ENCODE results near the gene CREB3L1.

CREB3L1 gene

DNA sequence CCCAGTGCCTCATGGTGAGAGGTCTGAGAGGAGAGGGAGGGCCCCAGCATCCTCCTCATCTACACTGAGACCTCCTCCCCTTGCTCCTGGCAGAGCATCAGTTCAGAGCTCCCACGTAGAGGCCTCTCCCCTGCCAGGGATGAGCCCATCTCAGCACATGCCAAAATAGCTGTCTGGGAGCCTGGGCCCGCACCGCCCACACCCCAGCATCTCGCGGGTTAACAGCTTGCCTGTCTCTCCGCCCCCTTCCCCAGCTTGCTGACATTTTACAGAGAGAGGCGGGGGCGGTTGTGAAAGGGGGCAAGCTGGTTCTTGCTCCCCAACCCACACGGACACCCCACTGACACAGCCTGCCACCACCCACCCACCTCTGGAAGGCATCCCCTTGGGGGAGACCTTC lies 76.2 kb downstream of the CREB3L1 start:
- CTCF ChIA-PET: interaction anchor here (1.2 to 27.5 kb wide), 3 partner anchors 4 to 184 kb away, joined by 4 to 498 read pairs (median 498); partner anchors contain the start of gene DGKZ
- POLR2A ChIA-PET: no interaction called here
- TF ChIP-seq, protein P1, sequence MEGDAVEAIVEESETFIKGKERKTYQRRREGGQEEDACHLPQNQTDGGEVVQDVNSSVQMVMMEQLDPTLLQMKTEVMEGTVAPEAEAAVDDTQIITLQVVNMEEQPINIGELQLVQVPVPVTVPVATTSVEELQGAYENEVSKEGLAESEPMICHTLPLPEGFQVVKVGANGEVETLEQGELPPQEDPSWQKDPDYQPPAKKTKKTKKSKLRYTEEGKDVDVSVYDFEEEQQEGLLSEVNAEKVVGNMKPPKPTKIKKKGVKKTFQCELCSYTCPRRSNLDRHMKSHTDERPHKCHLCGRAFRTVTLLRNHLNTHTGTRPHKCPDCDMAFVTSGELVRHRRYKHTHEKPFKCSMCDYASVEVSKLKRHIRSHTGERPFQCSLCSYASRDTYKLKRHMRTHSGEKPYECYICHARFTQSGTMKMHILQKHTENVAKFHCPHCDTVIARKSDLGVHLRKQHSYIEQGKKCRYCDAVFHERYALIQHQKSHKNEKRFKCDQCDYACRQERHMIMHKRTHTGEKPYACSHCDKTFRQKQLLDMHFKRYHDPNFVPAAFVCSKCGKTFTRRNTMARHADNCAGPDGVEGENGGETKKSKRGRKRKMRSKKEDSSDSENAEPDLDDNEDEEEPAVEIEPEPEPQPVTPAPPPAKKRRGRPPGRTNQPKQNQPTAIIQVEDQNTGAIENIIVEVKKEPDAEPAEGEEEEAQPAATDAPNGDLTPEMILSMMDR (IDR thresholded peaks at IDR 0.05; ENCODE audit: insufficient read depth, low read length, missing control alignments): no peak
- DNase-seq (ENCODE audit: low read depth, low spot score): no peak
- no peak overlapping the region for H3K4me3 ChIP-seq (ENCODE audit: low read depth, low read length)

DNA sequence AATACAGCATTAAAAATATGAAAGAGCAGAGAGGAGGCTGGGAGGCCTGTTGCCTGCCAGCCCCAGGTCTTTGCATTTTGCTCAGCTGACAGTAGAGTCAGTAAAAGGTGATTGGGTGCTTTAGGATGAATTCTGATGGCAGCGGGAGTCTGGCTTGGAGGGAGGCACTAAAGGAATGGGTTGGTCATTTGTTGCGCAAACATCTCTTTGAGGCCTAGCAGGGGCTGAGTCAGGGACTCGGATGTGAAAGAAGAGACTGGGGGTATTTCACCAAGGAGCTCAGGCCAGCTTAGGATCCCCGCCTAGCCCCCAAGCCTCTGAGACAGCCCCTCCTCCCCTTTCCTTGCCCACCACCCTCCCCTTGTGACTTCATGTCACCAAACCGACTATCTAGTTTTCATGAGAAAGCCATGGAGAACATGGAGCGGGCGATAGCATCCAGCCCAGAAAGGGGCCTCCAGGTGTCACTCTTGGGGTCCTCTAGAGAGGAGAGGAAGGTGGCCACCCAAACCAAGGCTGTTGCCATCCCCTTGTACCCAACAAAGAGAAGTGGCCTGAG lies 79.5 kb downstream of the CREB3L1 start:
- CTCF ChIA-PET: interaction anchor here (0.7 to 27.5 kb wide), 4 partner anchors 7 to 187 kb away, joined by 3 to 498 read pairs (median 250); partner anchors contain the start of gene DGKZ

DNA sequence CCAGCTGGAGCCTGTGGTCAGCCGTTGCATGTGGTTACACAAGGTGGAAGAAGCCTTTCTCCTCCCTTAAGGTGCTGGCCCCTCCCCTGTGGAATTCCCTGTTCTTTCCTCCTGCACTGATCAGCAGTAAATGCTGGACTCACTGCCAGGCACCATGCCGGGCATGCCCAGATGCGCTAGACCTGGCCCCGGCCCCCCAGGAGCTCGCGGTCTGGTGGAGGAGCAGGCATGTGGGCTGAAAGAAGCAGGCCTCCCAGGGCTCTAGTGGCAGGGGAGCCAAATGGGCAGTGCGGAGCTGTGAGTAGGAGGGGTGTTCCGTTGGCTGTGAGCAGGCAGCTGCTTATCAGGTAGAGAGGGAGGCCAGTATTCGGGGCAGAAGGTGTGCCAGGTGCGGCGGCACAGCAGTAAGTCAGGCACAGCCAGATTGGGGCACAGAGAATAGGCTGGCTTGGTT lies 80.0 kb downstream of the CREB3L1 start:
- ChIA-PET POLR2A (no interaction called here), CTCF (interaction anchor here (0.9 to 27.5 kb wide), 3 partner anchors 6 to 187 kb away, joined by 3 to 498 read pairs (median 498); partner anchors contain the start of gene DGKZ)
- H3K4me3 ChIP-seq (ENCODE audit: low read depth, low read length): no peak overlapping the region
- DNase-seq (ENCODE audit: low read depth, low spot score): no peak
- TF ChIP-seq, protein P1 (IDR thresholded peaks at IDR 0.05; ENCODE audit: insufficient read depth, low read length, missing control alignments): no peak

More for the DNA sequence above, 79.5 kb downstream of the CREB3L1 start:
- no peak for DNase-seq (ENCODE audit: low read depth, low spot score)
- TF ChIP-seq, protein P1 (IDR thresholded peaks at IDR 0.05; ENCODE audit: insufficient read depth, low read length, missing control alignments): no peak
- H3K4me3 ChIP-seq (ENCODE audit: low read depth, low read length): no peak overlapping the region
- POLR2A ChIA-PET: no interaction called here

DNA sequence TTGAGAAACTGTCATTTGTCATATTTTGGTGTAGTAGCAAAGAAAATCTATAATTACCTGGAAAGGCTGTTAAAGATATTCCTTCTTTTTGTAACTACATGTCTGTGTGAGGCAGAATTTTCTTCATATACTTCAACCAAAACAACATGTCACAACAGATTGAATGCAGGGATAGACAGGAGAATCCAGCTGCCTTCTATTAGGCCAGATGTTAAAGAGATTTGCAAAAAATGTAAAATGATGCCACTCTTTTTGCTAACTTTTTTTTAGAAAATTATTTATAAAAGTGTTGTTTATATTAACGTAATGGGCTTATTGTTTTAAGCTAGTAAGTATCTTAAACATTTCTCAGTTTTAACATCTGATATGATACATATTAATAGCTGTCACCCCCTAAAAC lies 82.5 kb downstream of the CREB3L1 start:
- TF ChIP-seq, protein P1 (IDR thresholded peaks at IDR 0.05; ENCODE audit: insufficient read depth, low read length, missing control alignments): no peak
- POLR2A ChIA-PET: no interaction called here
- CTCF ChIA-PET: interaction anchor here (1.0 to 27.5 kb wide), 6 partner anchors 4 to 173 kb away, joined by 3 to 498 read pairs (median 10); partner anchors contain the start of gene DGKZ
- H3K4me3 ChIP-seq (ENCODE audit: low read depth, low read length): no peak overlapping the region
- no peak for DNase-seq (ENCODE audit: low read depth, low spot score)

DNA sequence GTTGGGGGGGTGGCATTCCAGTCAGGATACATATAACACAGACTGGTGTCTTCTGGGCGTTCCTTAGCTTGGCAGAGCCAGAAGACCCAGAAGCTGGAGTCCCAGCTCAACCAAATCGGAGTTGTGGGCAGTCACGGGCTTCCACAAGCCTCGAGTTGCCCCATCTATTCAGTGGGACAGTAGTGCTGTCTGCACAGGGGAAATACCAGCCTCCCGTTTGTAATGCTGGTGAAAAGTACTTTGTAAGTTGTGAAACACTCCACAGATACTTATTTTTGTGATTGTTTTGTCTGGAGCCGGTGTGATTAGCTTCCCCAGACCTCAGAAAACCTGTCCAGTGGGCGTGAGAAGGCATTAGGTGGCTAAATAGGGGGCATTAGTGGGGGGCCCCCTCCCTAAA lies 83.4 kb downstream of the CREB3L1 start:
- ChIA-PET POLR2A (interaction anchor here (1.3 to 1.7 kb wide), 2 partner anchors 9 to 17 kb away, joined by 3 to 8 read pairs; no protein-coding TSS in a partner anchor), CTCF (interaction anchor here (1.0 to 27.5 kb wide), 11 partner anchors 3 to 261 kb away, joined by 3 to 498 read pairs (median 6); partner anchors contain the start of gene DGKZ)
- TF ChIP-seq, protein P1 (IDR thresholded peaks at IDR 0.05; ENCODE audit: insufficient read depth, low read length, missing control alignments): no peak
- H3K4me3 ChIP-seq (ENCODE audit: low read depth, low read length): peak overlapping the region; percentile 37
- DNase-seq (ENCODE audit: low read depth, low spot score): no peak
